Placental pericyte (primary cell): ENCODE results near the gene MAGED1. TPM values are rescaled to one million over a fixed set of nuclear protein-coding genes. Genes with fewer than 3 reads are reported as not detected.

Experiments
- small RNA-seq: library from RNA; depleted of rRNA; stranded (forward); fragments of <200 nt; gene quantifications from one replicate; pipeline ENCODE3, GENCODE V24; 2012; ENCODE audit warnings: low replicate concordance
- total RNA-seq: library from RNA; depleted of rRNA; stranded (reverse); fragments of >200 nt; gene quantifications from 2 replicates; pipeline ENCODE4 v1.2.3, GENCODE V29; 2012

Gene MAGED1, protein sequence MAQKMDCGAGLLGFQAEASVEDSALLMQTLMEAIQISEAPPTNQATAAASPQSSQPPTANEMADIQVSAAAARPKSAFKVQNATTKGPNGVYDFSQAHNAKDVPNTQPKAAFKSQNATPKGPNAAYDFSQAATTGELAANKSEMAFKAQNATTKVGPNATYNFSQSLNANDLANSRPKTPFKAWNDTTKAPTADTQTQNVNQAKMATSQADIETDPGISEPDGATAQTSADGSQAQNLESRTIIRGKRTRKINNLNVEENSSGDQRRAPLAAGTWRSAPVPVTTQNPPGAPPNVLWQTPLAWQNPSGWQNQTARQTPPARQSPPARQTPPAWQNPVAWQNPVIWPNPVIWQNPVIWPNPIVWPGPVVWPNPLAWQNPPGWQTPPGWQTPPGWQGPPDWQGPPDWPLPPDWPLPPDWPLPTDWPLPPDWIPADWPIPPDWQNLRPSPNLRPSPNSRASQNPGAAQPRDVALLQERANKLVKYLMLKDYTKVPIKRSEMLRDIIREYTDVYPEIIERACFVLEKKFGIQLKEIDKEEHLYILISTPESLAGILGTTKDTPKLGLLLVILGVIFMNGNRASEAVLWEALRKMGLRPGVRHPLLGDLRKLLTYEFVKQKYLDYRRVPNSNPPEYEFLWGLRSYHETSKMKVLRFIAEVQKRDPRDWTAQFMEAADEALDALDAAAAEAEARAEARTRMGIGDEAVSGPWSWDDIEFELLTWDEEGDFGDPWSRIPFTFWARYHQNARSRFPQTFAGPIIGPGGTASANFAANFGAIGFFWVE
- 188 and 256 TPM in 2 replicates for total RNA-seq

DNA sequence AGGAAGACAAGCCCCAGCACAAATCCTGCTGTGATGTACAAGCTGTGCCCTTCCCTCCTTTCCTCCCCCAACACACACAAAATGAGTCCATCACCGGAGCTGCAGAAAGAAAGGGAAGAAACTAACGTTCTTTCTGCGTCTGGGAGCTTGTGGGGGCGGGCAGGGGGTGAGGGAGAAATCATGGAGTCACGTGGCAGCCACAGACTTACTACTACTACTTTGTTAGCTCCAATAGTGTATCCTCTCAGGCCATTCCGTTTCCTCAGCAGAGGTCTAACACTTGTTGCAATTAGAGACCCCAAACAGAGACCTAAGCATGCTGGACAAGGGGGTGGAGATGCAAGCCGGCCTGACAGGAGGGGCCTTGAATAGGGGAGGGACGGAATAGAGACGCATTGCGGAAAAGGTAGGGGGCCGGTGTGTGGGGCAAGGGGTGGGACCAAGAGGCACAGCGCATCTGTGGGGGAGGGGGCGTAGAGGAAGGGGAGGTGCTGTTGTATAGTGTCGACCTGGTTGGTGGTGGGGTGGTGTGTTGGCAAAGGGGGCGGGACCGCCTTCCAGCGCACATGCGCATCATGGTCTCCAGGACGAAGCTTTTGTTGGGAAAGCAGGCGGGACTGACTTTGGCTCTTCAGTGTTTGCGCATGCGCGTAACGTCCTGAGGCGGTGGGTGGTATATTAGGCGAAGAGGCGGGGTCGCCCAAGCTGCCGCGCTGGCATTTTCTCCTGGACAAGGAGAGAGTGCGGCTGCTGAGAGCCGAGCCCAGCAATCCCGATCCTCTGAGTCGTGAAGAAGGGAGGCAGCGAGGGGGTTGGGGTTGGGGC is at the start of gene MAGED1:
MAGED1 (plus strand) TSS at position 703 of the 825 bp plus-strand sequence. CDS start 682 bp downstream, outside the sequence.

Small RNA genes lying within 50 kb of the gene (small RNA-seq; reads per million reads assigned to genes)
- gene AL929410.2, result not detected
- gene RNU6-504P, result not detected

Other genes starting within 250 kb of the MAGED1 start
- not detected in 2 replicates for gene CENPVL2, start 210.8 kb upstream of the MAGED1 start, total RNA-seq
- gene CENPVL1, start 183.1 kb upstream of the MAGED1 start, total RNA-seq, result not detected in 2 replicates
- gene GSPT2, start 150.2 kb upstream of the MAGED1 start, total RNA-seq, result 5.7 and 6.3 TPM in 2 replicates
- 29.3 and 34.9 TPM in 2 replicates for gene MAGED4B, start 175.6 kb downstream of the MAGED1 start, total RNA-seq